Measurements from ENCODE around the gene FAM124A.
A peak's percentile ranks its signal among the peaks of the same experiment; 100 is the strongest.

The FAM124A gene

DNA sequence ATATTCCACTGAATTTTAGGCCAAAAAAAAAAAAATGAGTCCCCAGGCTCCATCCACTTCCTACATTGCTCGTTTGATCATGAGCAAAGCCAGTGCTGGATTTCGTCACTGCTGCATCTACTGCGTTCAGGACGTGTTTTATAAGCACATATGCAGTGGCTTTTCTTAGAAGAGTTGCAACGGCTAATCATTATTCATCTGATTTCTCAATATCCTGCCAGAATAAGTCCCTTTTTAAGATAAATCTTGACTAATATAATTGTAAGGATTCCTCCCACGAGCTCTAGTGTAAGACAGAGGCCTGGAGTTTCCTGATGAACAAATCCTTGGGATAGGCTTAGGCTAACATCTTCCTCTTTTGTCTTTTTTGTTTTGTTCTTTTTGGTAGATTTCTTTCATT lies 19.5 kb downstream of the FAM124A start:
- no peak for DNase-seq (ENCODE audit: low read depth, low spot score)

- no peak for DNase-seq (ENCODE audit: low read depth, low spot score)
These were observed 21.0 kb downstream of the FAM124A start for GRCh38 chr13:51243227-51243626.

- no peak for DNase-seq (ENCODE audit: low read depth, low spot score)
These were observed 21.6 kb downstream of the FAM124A start for GRCh38 chr13:51243832-51244231.

- no peak for DNase-seq (ENCODE audit: low read depth, low spot score)
These were observed 22.6 kb downstream of the FAM124A start for GRCh38 chr13:51244637-51245405.

DNA sequence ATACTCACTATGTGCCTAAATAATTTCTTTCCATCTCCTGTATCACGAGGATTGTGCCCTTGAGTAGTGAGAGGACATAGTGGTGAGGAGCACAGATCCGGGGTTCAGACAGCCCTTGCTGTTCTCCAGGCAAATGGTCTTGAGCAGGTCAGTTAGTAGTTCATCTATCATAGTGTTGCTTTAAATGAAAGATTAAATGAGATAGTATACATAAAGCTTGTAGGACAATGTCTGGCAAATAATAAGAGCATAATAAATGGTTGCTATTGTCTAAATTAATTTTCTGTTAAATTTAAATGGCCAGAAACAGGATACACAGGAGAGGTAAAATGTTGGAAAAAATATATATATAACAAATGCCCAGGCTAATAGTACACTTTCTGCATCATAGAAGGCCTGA lies 23.4 kb downstream of the FAM124A start:
- DNase-seq (ENCODE audit: low read depth, low spot score) = no peak

GRCh38 chr13:51246025-51246417 lies 23.8 kb downstream of the FAM124A start:
- no peak for DNase-seq (ENCODE audit: low read depth, low spot score)

- DNase-seq (ENCODE audit: low read depth, low spot score) = no peak
These were observed 24.4 kb downstream of the FAM124A start for GRCh38 chr13:51246418-51247277.

GRCh38 chr13:51249255-51249654 lies 27.1 kb downstream of the FAM124A start:
- DNase-seq (ENCODE audit: low read depth, low spot score) = no peak

DNA sequence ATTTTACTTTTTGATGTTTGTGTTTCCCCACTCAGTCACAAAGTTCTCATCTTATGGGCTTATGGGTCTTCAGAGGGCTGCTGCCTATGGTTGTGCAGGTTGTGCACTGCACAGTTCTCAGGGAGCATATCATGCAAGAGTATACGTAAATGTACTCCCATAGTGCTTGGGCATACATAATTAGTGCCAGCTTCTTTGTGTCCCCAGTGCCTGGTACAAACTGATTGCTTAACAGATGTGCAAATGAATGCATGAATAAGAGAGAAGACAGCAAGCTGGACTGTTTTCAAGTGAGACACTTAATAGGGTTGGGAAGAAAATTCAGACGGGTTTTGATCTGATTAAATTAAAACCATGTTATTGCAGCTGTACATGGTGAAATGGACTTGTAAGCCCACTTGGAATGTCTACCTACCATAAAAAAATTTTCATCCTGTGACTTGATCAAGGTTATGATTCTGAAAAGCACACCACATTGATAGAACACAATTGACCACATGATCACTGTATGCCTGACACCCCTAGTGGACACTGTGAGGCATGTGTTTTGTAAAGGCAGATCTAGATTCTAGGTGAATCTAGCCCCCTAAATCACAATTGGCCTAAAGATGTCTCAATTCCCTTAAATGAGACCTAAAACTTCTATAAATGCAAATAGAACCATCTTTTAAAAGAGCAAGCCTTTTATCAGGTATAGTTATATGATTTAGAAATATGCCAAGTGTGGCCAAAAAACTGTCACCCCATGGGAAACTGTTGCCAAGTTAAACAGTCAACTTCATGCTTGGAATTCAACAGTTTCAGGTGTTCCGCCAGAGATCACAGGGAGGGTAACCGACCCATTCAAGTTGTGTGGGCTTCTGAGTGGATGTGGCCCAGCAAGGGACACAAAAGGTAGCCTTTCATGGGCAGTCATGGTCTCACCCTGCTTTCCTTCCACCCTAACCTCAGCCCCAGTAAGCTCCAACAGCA lies 27.9 kb downstream of the FAM124A start:
- no peak for DNase-seq (ENCODE audit: low read depth, low spot score)

GRCh38 chr13:51251480-51251879 lies 29.3 kb downstream of the FAM124A start:
- no peak for DNase-seq (ENCODE audit: low read depth, low spot score)

GRCh38 chr13:51252954-51253532 lies 30.8 kb downstream of the FAM124A start:
- no peak for DNase-seq (ENCODE audit: low read depth, low spot score)

DNA sequence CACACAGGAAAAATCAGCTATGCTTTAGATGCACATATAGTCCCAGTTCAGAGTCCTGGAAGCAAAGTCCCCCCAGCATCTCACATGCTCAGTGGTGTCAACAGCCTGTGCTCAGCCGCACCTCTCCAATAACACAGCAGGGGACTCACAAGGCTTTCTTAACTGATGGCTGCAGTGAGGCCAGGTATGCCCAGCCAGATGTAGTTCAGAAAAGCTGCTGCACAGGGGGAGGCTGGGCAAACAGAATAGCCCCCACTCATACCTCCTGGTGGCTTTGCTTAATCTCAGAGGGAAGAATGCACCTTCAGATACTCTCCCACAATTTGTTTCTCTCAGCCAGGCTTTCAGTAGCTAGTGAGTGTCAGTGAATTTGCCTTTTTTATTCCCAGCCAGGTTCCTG lies 33.4 kb downstream of the FAM124A start:
- no peak for DNase-seq (ENCODE audit: low read depth, low spot score)

- DNase-seq (ENCODE audit: low read depth, low spot score) = no peak
These were observed 35.0 kb downstream of the FAM124A start for GRCh38 chr13:51257187-51257586.

- no peak for DNase-seq (ENCODE audit: low read depth, low spot score)
These were observed 36.7 kb downstream of the FAM124A start for GRCh38 chr13:51258612-51259548.

DNA sequence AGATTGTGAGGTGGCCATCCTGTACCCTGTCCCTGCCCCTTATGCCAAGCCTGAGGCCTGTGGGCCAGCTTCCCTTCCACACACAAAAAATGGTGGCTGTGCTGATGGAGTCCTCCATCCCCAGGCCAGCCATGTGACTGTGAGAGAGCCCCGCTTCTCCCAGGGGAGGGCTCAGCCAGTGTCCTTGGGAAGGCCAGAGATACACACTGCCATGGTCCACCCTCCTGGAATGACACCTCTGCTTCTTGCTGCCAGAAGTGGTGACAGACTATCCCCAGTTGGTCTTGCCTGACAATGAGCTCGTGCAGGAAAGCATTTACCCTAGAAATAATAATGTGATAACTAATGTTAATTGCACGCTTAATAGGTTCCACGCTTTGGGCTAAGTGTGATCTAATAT lies 38.0 kb downstream of the FAM124A start:
- DNase-seq (ENCODE audit: low read depth, low spot score) = no peak

- no peak for DNase-seq (ENCODE audit: low read depth, low spot score)
These were observed 39.5 kb downstream of the FAM124A start for GRCh38 chr13:51261610-51262249.

- DNase-seq (ENCODE audit: low read depth, low spot score) = peak; percentile 59
These were observed 40.5 kb downstream of the FAM124A start for GRCh38 chr13:51262501-51263211.

GRCh38 chr13:51266642-51267041 lies 44.4 kb downstream of the FAM124A start:
- no peak for DNase-seq (ENCODE audit: low read depth, low spot score)

- no peak for DNase-seq (ENCODE audit: low read depth, low spot score)
These were observed 45.4 kb downstream of the FAM124A start for GRCh38 chr13:51267622-51268021.
